Measurements from ENCODE around the gene MDFIC.

- TF ChIP-seq POLR2A (IDR thresholded peaks at IDR 0.05): no peak
- TF ChIP-seq, protein P1, sequence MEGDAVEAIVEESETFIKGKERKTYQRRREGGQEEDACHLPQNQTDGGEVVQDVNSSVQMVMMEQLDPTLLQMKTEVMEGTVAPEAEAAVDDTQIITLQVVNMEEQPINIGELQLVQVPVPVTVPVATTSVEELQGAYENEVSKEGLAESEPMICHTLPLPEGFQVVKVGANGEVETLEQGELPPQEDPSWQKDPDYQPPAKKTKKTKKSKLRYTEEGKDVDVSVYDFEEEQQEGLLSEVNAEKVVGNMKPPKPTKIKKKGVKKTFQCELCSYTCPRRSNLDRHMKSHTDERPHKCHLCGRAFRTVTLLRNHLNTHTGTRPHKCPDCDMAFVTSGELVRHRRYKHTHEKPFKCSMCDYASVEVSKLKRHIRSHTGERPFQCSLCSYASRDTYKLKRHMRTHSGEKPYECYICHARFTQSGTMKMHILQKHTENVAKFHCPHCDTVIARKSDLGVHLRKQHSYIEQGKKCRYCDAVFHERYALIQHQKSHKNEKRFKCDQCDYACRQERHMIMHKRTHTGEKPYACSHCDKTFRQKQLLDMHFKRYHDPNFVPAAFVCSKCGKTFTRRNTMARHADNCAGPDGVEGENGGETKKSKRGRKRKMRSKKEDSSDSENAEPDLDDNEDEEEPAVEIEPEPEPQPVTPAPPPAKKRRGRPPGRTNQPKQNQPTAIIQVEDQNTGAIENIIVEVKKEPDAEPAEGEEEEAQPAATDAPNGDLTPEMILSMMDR (IDR thresholded peaks at IDR 0.05 in 8 of 11, conservative IDR thresholded peaks at IDR 0.05 in 3 of 11): no peak
- no peak for TF ChIP-seq POLR2AphosphoS5 (IDR thresholded peaks at IDR 0.05)
These were observed 120.7 kb downstream of the MDFIC start for GRCh38 chr7:115042596-115042995.
